CD8-positive, alpha-beta memory T cell (primary cell): ENCODE measurements around the gene CDKN1A. TPM values are rescaled to one million over a fixed set of nuclear protein-coding genes. Genes with fewer than 3 reads are reported as not detected.
"Not testable (repeated sequence)": the region's sequence is repeated elsewhere in the genome, so short reads cannot be mapped to it uniquely, and the experiment has no call there.

Source experiments
- CTCF ChIA-PET: fragments of 350-600 bp; sonication (Branson Sonifier 250); formaldehyde crosslinking; loops from one replicate; lab custom pipeline; 2021; ENCODE audit warnings: antibody characterized with exemption; lab: Charles Lee
- POLR2A ChIA-PET: fragments of 350-600 bp; sonication (Branson Sonifier 250); formaldehyde crosslinking; loops from one replicate; lab custom pipeline; 2021; ENCODE audit warnings: antibody characterized with exemption; lab: Charles Lee
- DNase-seq, 5 donors: peaks; one replicate each; pipeline versions ENCODE4 v3.0.0 to v3.0.0-alpha.2; 2020 to 2022; ENCODE audit warnings: mixed read lengths in 1 of 5
- H3K27ac ChIP-seq: one replicate; pipeline ENCODE4 v1.7.0; 2013; ENCODE audit warnings: low read depth, mild to moderate bottlenecking, low read length, moderate library complexity
- H3K27me3 ChIP-seq: 2 replicates; pipeline ENCODE4 v1.7.0; 2013; ENCODE audit warnings: low read length, mild to moderate bottlenecking; ENCODE audit not compliant: insufficient read depth, poor library complexity, severe bottlenecking
- H3K36me3 ChIP-seq: 2 replicates; pipeline ENCODE4 v1.7.0; 2013; ENCODE audit warnings: mild to moderate bottlenecking, low read length, moderate library complexity; ENCODE audit not compliant: insufficient read depth
- H3K4me1 ChIP-seq: 2 replicates; pipeline ENCODE4 v1.7.0; 2013; ENCODE audit warnings: mild to moderate bottlenecking, low read length, moderate library complexity; ENCODE audit not compliant: insufficient read depth
- H3K4me3 ChIP-seq: 2 replicates; pipeline ENCODE4 v1.7.0; 2013; ENCODE audit warnings: mild to moderate bottlenecking, low read length
- H3K9me3 ChIP-seq: 2 replicates; pipeline ENCODE4 v1.7.0; 2013; ENCODE audit warnings: mild to moderate bottlenecking, low read length
- H3K27ac Mint-ChIP-seq, 8 donors: one replicate each; pipeline ENCODE4 v1.8.0; 2020 to 2021; ENCODE audit warnings: mixed read lengths in 8 of 8, mild to moderate bottlenecking in 6 of 8, inconsistent platforms in 3 of 8, moderate library complexity in 3 of 8
- H3K27me3 Mint-ChIP-seq, 2 donors: one replicate each; pipeline ENCODE4 v1.8.0; 2020 to 2021; ENCODE audit warnings: mixed read lengths in 2 of 2, mild to moderate bottlenecking in 1 of 2, moderate library complexity in 1 of 2
- H3K36me3 Mint-ChIP-seq, 3 donors: one replicate each; pipeline ENCODE4 v1.8.0; 2020 to 2021; ENCODE audit warnings: mixed read lengths in 3 of 3, inconsistent platforms in 1 of 3, mild to moderate bottlenecking in 1 of 3
- H3K4me1 Mint-ChIP-seq, 3 donors: one replicate each; pipeline ENCODE4 v1.8.0; 2020 to 2021; ENCODE audit warnings: mixed read lengths in 3 of 3, inconsistent platforms in 1 of 3, mild to moderate bottlenecking in 1 of 3
- H3K4me3 Mint-ChIP-seq, 7 donors: one replicate each; pipeline ENCODE4 v1.8.0; 2020 to 2021; ENCODE audit warnings: mixed read lengths in 7 of 7, mild to moderate bottlenecking in 6 of 7, moderate library complexity in 4 of 7, inconsistent platforms in 2 of 7
- H3K9me3 Mint-ChIP-seq, 5 donors: one replicate each; pipeline ENCODE4 v1.8.0; 2020 to 2022; ENCODE audit warnings: mixed read lengths in 5 of 5, mild to moderate bottlenecking in 3 of 5, moderate library complexity in 2 of 5, inconsistent platforms in 1 of 5
- polyA plus RNA-seq: library from polyadenylated mRNA; unstranded; fragments of 300-500 nt; fragmentation: Illumina TruSeq; gene quantifications from one replicate; pipeline ENCODE4 v1.2.3, GENCODE V29; 2021
- total RNA-seq, 2 experiments: library from RNA; stranded (reverse); gene quantifications; one replicate each; pipeline ENCODE4 v1.2.3, GENCODE V29; 2021

CDKN1A gene
- total and polyA plus RNA-seq, 3 experiments from 2014 or later = 1.6 to 66.4 (median 64.7) TPM

- H3K4me1 ChIP-seq = no peaks in the 10 kb centered on the region
- Mint-ChIP-seq H3K4me3 (no peak overlapping the region), H3K36me3 (no peaks in the 10 kb centered on the region), H3K27ac (no peak overlapping the region), H3K4me1 (no peaks in the 10 kb centered on the region), H3K27me3 (peaks cover 9 to 20% of the 10 kb centered on the region in 2 donors), H3K9me3 (no peaks in the 10 kb centered on the region)
- DNase-seq = no peak
- H3K36me3 ChIP-seq = no peaks in the 10 kb centered on the region
- POLR2A ChIA-PET = no interaction called here
- no peak overlapping the region for H3K4me3 ChIP-seq
- H3K27me3 ChIP-seq = no peaks in the 10 kb centered on the region
- H3K27ac ChIP-seq = no peak overlapping the region
- no peaks in the 10 kb centered on the region for H3K9me3 ChIP-seq
- CTCF ChIA-PET = no interaction called here
Observed at GRCh38 chr6:36649701-36650484, 28.6 kb upstream of the CDKN1A start.

DNA sequence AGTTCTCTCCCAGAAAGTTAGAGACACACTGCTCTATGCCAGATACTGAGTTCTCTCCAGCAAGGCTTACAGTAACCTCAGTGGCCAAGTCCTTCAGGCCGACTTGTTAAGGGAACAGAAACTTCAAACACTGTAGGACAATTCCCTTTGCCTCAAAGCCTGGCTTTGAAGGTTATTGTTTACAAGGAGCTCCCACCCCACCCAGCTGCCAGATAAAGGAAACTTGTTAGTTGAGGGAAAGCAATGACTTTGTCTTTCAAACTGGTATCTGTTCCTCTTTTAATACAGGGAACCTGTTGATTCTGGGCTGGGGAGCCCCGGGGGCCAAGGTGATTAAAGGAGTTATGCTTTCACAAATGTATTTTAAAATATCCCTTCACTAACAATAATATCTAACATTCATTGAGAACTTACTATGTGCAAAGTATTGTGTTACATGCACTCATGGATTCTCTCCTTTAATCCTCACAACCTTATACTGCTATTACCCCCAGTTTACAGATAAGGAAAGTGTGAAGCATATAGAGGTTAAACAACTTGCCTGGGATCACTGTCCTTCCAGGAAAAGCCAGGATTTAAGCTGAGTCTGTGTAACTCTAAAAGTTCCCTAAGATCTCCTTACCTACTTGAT, 27.6 kb upstream of the CDKN1A start:
- H3K27me3 ChIP-seq = peaks cover 3% of the 10 kb centered on the region
- Mint-ChIP-seq H3K27ac (no peak overlapping the region), H3K4me3 (no peak overlapping the region), H3K9me3 (no peaks in the 10 kb centered on the region), H3K4me1 (no peaks in the 10 kb centered on the region), H3K36me3 (no peaks in the 10 kb centered on the region), H3K27me3 (peaks cover 9 to 31% of the 10 kb centered on the region in 2 donors)
- ChIA-PET POLR2A (no interaction called here), CTCF (no interaction called here)
- no peaks in the 10 kb centered on the region for H3K9me3 ChIP-seq
- H3K36me3 ChIP-seq = no peaks in the 10 kb centered on the region
- DNase-seq = no peak
- no peak overlapping the region for H3K27ac ChIP-seq
- H3K4me1 ChIP-seq = no peaks in the 10 kb centered on the region
- no peak overlapping the region for H3K4me3 ChIP-seq

- H3K27me3 ChIP-seq = peaks cover 3% of the 10 kb centered on the region
- no peaks in the 10 kb centered on the region for H3K9me3 ChIP-seq
- no peak overlapping the region for H3K27ac ChIP-seq
- no peaks in the 10 kb centered on the region for H3K4me1 Mint-ChIP-seq
- no peaks in the 10 kb centered on the region for H3K9me3 Mint-ChIP-seq
- H3K27me3 Mint-ChIP-seq = peaks cover 7 to 36% of the 10 kb centered on the region in 2 donors
- H3K4me3 Mint-ChIP-seq = no peak overlapping the region
- no peak overlapping the region for H3K27ac Mint-ChIP-seq
- DNase-seq = no peak
- CTCF ChIA-PET = no interaction called here
- no peaks in the 10 kb centered on the region for H3K36me3 Mint-ChIP-seq
- no peaks in the 10 kb centered on the region for H3K4me1 ChIP-seq
- no peaks in the 10 kb centered on the region for H3K36me3 ChIP-seq
- POLR2A ChIA-PET = no interaction called here
- no peak overlapping the region for H3K4me3 ChIP-seq
Observed at GRCh38 chr6:36651659-36652379, 26.7 kb upstream of the CDKN1A start.

DNA sequence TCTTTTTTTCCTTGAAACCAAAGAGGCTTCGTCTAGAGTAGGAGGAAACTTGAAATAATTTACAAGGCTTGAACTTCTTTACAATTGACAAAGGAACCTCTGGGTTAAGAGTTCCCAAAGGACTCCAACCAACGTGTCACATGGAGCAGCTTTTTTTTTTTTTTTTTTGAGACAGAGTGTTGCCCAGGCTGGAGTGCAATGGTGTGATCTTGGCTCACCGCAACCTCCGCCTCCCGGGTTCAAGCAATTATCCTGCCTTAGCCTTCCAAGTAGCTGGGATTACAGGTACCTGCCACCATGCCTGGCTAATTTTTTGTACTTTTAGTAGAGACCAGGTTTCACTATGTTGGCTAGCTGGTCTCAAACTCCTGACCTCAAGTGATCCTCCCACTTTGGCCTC, 24.0 kb upstream of the CDKN1A start:
- H3K36me3 Mint-ChIP-seq, H3K9me3 ChIP-seq, DNase-seq, H3K27ac Mint-ChIP-seq, H3K27ac ChIP-seq, H3K4me3 ChIP-seq, H3K27me3 ChIP-seq, POLR2A ChIA-PET, H3K4me1 ChIP-seq, H3K36me3 ChIP-seq, H3K4me1 Mint-ChIP-seq, H3K4me3 Mint-ChIP-seq, H3K9me3 Mint-ChIP-seq: not testable (repeated sequence)
- peaks cover 3 to 50% of the 10 kb centered on the region in 2 donors for H3K27me3 Mint-ChIP-seq
- CTCF ChIA-PET = interaction anchor here (1.5 kb wide), 1 partner anchor 9 kb away, joined by 4 read pairs; no protein-coding TSS in a partner anchor

GRCh38 chr6:36655085-36655724, 23.3 kb upstream of the CDKN1A start:
- ChIA-PET POLR2A (no interaction called here), CTCF (interaction anchor here (1.0 to 1.3 kb wide), 2 partner anchors 13 to 104 kb away, joined by 3 to 4 read pairs; no protein-coding TSS in a partner anchor)
- H3K4me3 Mint-ChIP-seq = no peak overlapping the region
- Histone ChIP-seq H3K27me3 (peaks cover 11% of the 10 kb centered on the region), H3K9me3 (no peaks in the 10 kb centered on the region), H3K4me3 (no peak overlapping the region), H3K4me1 (no peaks in the 10 kb centered on the region), H3K36me3 (no peaks in the 10 kb centered on the region), H3K27ac (no peak overlapping the region)
- H3K27ac Mint-ChIP-seq = no peak overlapping the region
- DNase-seq = no peak
- H3K4me1 Mint-ChIP-seq = no peaks in the 10 kb centered on the region
- no peaks in the 10 kb centered on the region for H3K9me3 Mint-ChIP-seq
- peaks cover 0 to 3% (median 0%) of the 10 kb centered on the region in 3 donors for H3K36me3 Mint-ChIP-seq
- peaks cover 4 to 55% of the 10 kb centered on the region in 2 donors for H3K27me3 Mint-ChIP-seq

DNA sequence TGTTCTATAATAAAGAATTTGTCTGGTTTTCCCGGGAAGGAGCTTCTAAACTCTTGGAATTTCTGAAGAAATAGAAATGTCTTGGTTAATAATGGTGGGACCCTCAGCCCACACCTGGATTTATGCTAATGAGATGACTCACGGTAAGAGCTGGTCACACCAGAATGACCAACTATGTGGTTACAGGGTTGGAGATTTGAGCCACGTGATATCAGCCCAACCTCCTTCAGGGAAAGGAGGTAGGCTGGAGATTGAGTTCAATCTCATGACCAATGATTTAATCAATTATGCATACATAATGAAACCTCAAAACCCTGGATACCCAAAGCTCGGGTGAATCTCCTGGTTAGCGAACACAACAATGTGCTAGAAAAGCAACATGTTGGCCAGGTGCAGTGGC, 22.1 kb upstream of the CDKN1A start:
- Histone ChIP-seq H3K4me1 (no peaks in the 10 kb centered on the region), H3K27ac (no peak overlapping the region), H3K27me3 (peaks cover 15% of the 10 kb centered on the region), H3K36me3 (no peaks in the 10 kb centered on the region), H3K4me3 (no peak overlapping the region), H3K9me3 (no peaks in the 10 kb centered on the region)
- Mint-ChIP-seq H3K27me3 (peaks cover 3 to 55% of the 10 kb centered on the region in 2 donors), H3K4me1 (no peaks in the 10 kb centered on the region), H3K9me3 (no peaks in the 10 kb centered on the region), H3K4me3 (no peak overlapping the region), H3K36me3 (peaks cover 0 to 3% (median 0%) of the 10 kb centered on the region in 3 donors), H3K27ac (no peak overlapping the region)
- no peak for DNase-seq
- ChIA-PET POLR2A (no interaction called here), CTCF (no interaction called here)

- CTCF ChIA-PET = no interaction called here
- POLR2A ChIA-PET = interaction anchor here (1.3 kb wide), 1 partner anchor 11 kb away, joined by 3 read pairs; no protein-coding TSS in a partner anchor
- Histone ChIP-seq H3K4me3 (no peak overlapping the region), H3K27me3 (peaks cover 15% of the 10 kb centered on the region), H3K36me3 (no peaks in the 10 kb centered on the region), H3K27ac (no peak overlapping the region), H3K4me1 (no peaks in the 10 kb centered on the region), H3K9me3 (no peaks in the 10 kb centered on the region)
- H3K27me3 Mint-ChIP-seq = peaks cover 3 to 52% of the 10 kb centered on the region in 2 donors
- no peak for DNase-seq
- peaks cover 0 to under 1% (median 0%) of the 10 kb centered on the region in 3 donors for H3K4me1 Mint-ChIP-seq
- no peak overlapping the region for H3K4me3 Mint-ChIP-seq
- H3K27ac Mint-ChIP-seq = no peak overlapping the region
- no peaks in the 10 kb centered on the region for H3K9me3 Mint-ChIP-seq
- H3K36me3 Mint-ChIP-seq = peaks cover 0 to 3% (median 0%) of the 10 kb centered on the region in 3 donors
Observed at GRCh38 chr6:36657271-36657670, 21.2 kb upstream of the CDKN1A start.
